ENCODE results near the gene DCAF17.

GRCh38 chr2:171513719-171514160, 79.7 kb downstream of the DCAF17 start:
- TF ChIP-seq YY1 (IDR thresholded peaks at IDR 0.05) (no peak), JUND (IDR thresholded peaks at IDR 0.05) (no peak), CTCF (IDR thresholded peaks at IDR 0.05; ENCODE audit: low read depth, low read length, missing input control) (no peak), FOXA1 (IDR thresholded peaks at IDR 0.05) (no peak), REST (IDR thresholded peaks at IDR 0.05) (no peak), RAD21 (IDR thresholded peaks at IDR 0.05) (no peak), ZBTB33 (IDR thresholded peaks at IDR 0.05) (no peak), MAX (IDR thresholded peaks at IDR 0.05) (no peak), ATF3 (IDR thresholded peaks at IDR 0.05) (no peak)

All from liver (tissue), 3 donors.